ENCODE results near the gene IGF2. TPM values are rescaled to one million over a fixed set of nuclear protein-coding genes. Genes with fewer than 3 reads are reported as not detected.
A peak's percentile ranks its signal among the peaks of the same experiment; 100 is the strongest.

IGF2 gene
- total RNA-seq, 1 donor from 2014 or later, result 188 TPM

GRCh38 chr11:2121227-2122130 is 17.7 kb downstream of the IGF2 start:
- Mint-ChIP-seq H3K27me3 (ENCODE audit: low read depth, unreplicated experiment) (peaks cover 28% of the 10 kb centered on the region), H3K9me3 (ENCODE audit: unreplicated experiment) (peaks cover 17% of the 10 kb centered on the region), H3K4me1 (ENCODE audit: low read depth, unreplicated experiment) (peaks cover 2% of the 10 kb centered on the region), H3K27ac (ENCODE audit: unreplicated experiment) (peak overlapping the region; percentile 12), H3K36me3 (ENCODE audit: low read depth, unreplicated experiment) (peaks cover 3% of the 10 kb centered on the region), H3K4me3 (ENCODE audit: unreplicated experiment) (no peak overlapping the region)
- H3K79me2 ChIP-seq (ENCODE audit: insufficient read depth, low read length), result no peaks in the 10 kb centered on the region
- DNase-seq (ENCODE audit: low read depth) (no peak), FAIRE-seq (no peak)
- no peaks in the 10 kb centered on the region for H4K20me1 ChIP-seq (ENCODE audit: insufficient read depth, low read length)
- H3K9ac ChIP-seq (ENCODE audit: low read length), result no peak overlapping the region
- no peaks in the 10 kb centered on the region for H3K36me3 ChIP-seq (ENCODE audit: insufficient read depth, low read length)
- peak overlapping the region; percentile 54 for H3K4me2 ChIP-seq (ENCODE audit: low read length)
- TF ChIP-seq EZH2 (IDR thresholded peaks at IDR 0.05; ENCODE audit: insufficient read depth, low read length) (no peak), CTCF (IDR thresholded peaks at IDR 0.05; ENCODE audit: insufficient read depth, low read depth, low read length) (no peak)
- H3K27me3 ChIP-seq (ENCODE audit: insufficient read depth, low read length), result peaks cover 7% of the 10 kb centered on the region
- no peak overlapping the region for H2AFZ ChIP-seq (ENCODE audit: low read depth, low read length)
- peaks cover 9% of the 10 kb centered on the region for H3K4me1 ChIP-seq (ENCODE audit: insufficient read depth, low read length)
- H3K27ac ChIP-seq (ENCODE audit: low read depth, low read length), result no peak overlapping the region
- H3K9me3 ChIP-seq (ENCODE audit: insufficient read depth, low read depth, low read length), result peaks cover 3% of the 10 kb centered on the region
- no peak overlapping the region for H3K4me3 ChIP-seq (ENCODE audit: insufficient read depth, low read depth, low read length)

- Mint-ChIP-seq H3K27me3 (ENCODE audit: low read depth, unreplicated experiment) (peaks cover 34% of the 10 kb centered on the region), H3K4me3 (ENCODE audit: unreplicated experiment) (no peak overlapping the region), H3K27ac (ENCODE audit: unreplicated experiment) (no peak overlapping the region), H3K36me3 (ENCODE audit: low read depth, unreplicated experiment) (peaks cover 8% of the 10 kb centered on the region), H3K9me3 (ENCODE audit: unreplicated experiment) (peaks cover 21% of the 10 kb centered on the region), H3K4me1 (ENCODE audit: low read depth, unreplicated experiment) (peaks cover 2% of the 10 kb centered on the region)
- Histone ChIP-seq H2AFZ (ENCODE audit: low read depth, low read length) (no peak overlapping the region), H3K4me2 (ENCODE audit: low read length) (no peak overlapping the region), H3K4me3 (ENCODE audit: insufficient read depth, low read depth, low read length) (no peak overlapping the region), H3K9ac (ENCODE audit: low read length) (no peak overlapping the region), H4K20me1 (ENCODE audit: insufficient read depth, low read length) (no peaks in the 10 kb centered on the region), H3K27ac (ENCODE audit: low read depth, low read length) (no peak overlapping the region), H3K79me2 (ENCODE audit: insufficient read depth, low read length) (no peaks in the 10 kb centered on the region), H3K27me3 (ENCODE audit: insufficient read depth, low read length) (peaks cover 7% of the 10 kb centered on the region), H3K36me3 (ENCODE audit: insufficient read depth, low read length) (no peaks in the 10 kb centered on the region), H3K9me3 (ENCODE audit: insufficient read depth, low read depth, low read length) (peaks cover 13% of the 10 kb centered on the region), H3K4me1 (ENCODE audit: insufficient read depth, low read length) (peaks cover 9% of the 10 kb centered on the region)
- DNase-seq (ENCODE audit: low read depth) (no peak), FAIRE-seq (no peak)
- TF ChIP-seq CTCF (IDR thresholded peaks at IDR 0.05; ENCODE audit: insufficient read depth, low read depth, low read length) (no peak), EZH2 (IDR thresholded peaks at IDR 0.05; ENCODE audit: insufficient read depth, low read length) (no peak)
Measured at GRCh38 chr11:2120359-2121100, 18.7 kb downstream of the IGF2 start.

All from astrocyte (in vitro differentiated cells and primary cell).